Mesenchymal stem cell (in vitro differentiated cells and primary cell): ENCODE data around the gene USP20.

Experiments
- DNase-seq: peaks from one replicate; pipeline ENCODE4 v3.0.0-alpha.2; 2013
- H2AFZ ChIP-seq: one replicate; pipeline ENCODE4 v1.6.1; 2013; ENCODE audit warnings: low read depth, mild to moderate bottlenecking, control low read depth, inconsistent platforms, low read length, moderate library complexity
- H2AK5ac ChIP-seq: 2 replicates; pipeline ENCODE4 v1.6.1; 2013; ENCODE audit warnings: low read length, moderate library complexity, mild to moderate bottlenecking, inconsistent platforms; ENCODE audit not compliant: severe bottlenecking
- H2BK120ac ChIP-seq: one replicate; pipeline ENCODE4 v1.6.1; 2013; ENCODE audit warnings: low read depth, mild to moderate bottlenecking, inconsistent platforms, low read length, moderate library complexity
- H2BK12ac ChIP-seq, 2 experiments: one replicate each; pipeline ENCODE4 v1.6.1; 2013; ENCODE audit warnings: inconsistent platforms in 2 of 2, low read length in 2 of 2, mild to moderate bottlenecking in 2 of 2, moderate library complexity in 2 of 2, control low read depth in 1 of 2
- H2BK15ac ChIP-seq: one replicate; pipeline ENCODE4 v1.6.1; 2013; ENCODE audit warnings: mild to moderate bottlenecking, low read depth, inconsistent platforms; ENCODE audit not compliant: poor library complexity, severe bottlenecking
- H2BK5ac ChIP-seq: 2 replicates; pipeline ENCODE4 v1.6.1; 2013; ENCODE audit warnings: low read depth, mild to moderate bottlenecking, low read length, control low read depth, inconsistent platforms; ENCODE audit not compliant: poor library complexity, severe bottlenecking
- H3K14ac ChIP-seq, 2 experiments: one replicate each; pipeline ENCODE4 v1.6.1; 2013; ENCODE audit warnings: inconsistent platforms in 2 of 2, low read length in 2 of 2, control low read depth in 1 of 2, mild to moderate bottlenecking in 1 of 2, moderate library complexity in 1 of 2
- H3K18ac ChIP-seq, 2 experiments: one replicate each; pipeline ENCODE4 v1.6.1; 2013; ENCODE audit warnings: inconsistent platforms in 2 of 2, low read length in 2 of 2, control low read depth in 1 of 2, low read depth in 1 of 2, mild to moderate bottlenecking in 1 of 2
- H3K23ac ChIP-seq, 2 experiments: one replicate each; pipeline ENCODE4 v1.6.1; 2013; ENCODE audit warnings: inconsistent platforms in 2 of 2, low read length in 2 of 2, mild to moderate bottlenecking in 2 of 2, moderate library complexity in 2 of 2, control low read depth in 1 of 2
- H3K27ac ChIP-seq: 2 replicates; pipeline ENCODE4 v1.5.1; 2013; ENCODE audit warnings: mild to moderate bottlenecking, moderate library complexity, low read length, control low read depth, inconsistent platforms; ENCODE audit not compliant: poor library complexity, severe bottlenecking
- H3K27me3 ChIP-seq, 2 experiments: 2 replicates each; pipeline versions ENCODE4 v1.6.1 to v1.7.0; 2013; ENCODE audit warnings: low read length in 2 of 2, mild to moderate bottlenecking in 2 of 2, moderate library complexity in 2 of 2, control low read depth in 1 of 2, inconsistent platforms in 1 of 2; ENCODE audit not compliant: control insufficient read depth in 1 of 2, insufficient read depth in 1 of 2
- H3K36me3 ChIP-seq, 2 experiments: 2 replicates each; pipeline versions ENCODE4 v1.6.1 to v1.7.0; 2013; ENCODE audit warnings: low read length in 2 of 2, control low read depth in 1 of 2, inconsistent platforms in 1 of 2, low read depth in 1 of 2, mild to moderate bottlenecking in 1 of 2; ENCODE audit not compliant: insufficient read depth in 2 of 2, control insufficient read depth in 1 of 2
- H3K4ac ChIP-seq, 2 experiments: one replicate each; pipeline ENCODE4 v1.6.1; 2013; ENCODE audit warnings: inconsistent platforms in 2 of 2, low read length in 2 of 2, mild to moderate bottlenecking in 2 of 2, moderate library complexity in 2 of 2, control low read depth in 1 of 2, low read depth in 1 of 2
- H3K4me1 ChIP-seq: 2 replicates; pipeline ENCODE4 v1.6.1; 2013; ENCODE audit warnings: low read depth, low read length, control low read depth; ENCODE audit not compliant: control insufficient read depth, insufficient read depth
- H3K4me2 ChIP-seq: 2 replicates; pipeline ENCODE4 v1.6.1; 2013; ENCODE audit warnings: low read length, mild to moderate bottlenecking, inconsistent platforms; ENCODE audit not compliant: poor library complexity, severe bottlenecking
- H3K4me3 ChIP-seq, 2 experiments: 2 replicates each; pipeline versions ENCODE4 v1.5.1 to v1.7.0; 2013; ENCODE audit warnings: low read length in 2 of 2, mild to moderate bottlenecking in 2 of 2, control low read depth in 1 of 2, low read depth in 1 of 2; ENCODE audit not compliant: insufficient read depth in 1 of 2
- H3K79me1 ChIP-seq: replicated peaks from 2 replicates; pipeline ENCODE4 v1.6.1; 2013; ENCODE audit warnings: mild to moderate bottlenecking, control low read depth, low read length, inconsistent platforms; ENCODE audit not compliant: poor library complexity, severe bottlenecking
- H3K9ac ChIP-seq: 2 replicates; pipeline ENCODE4 v1.7.0; 2013; ENCODE audit warnings: mild to moderate bottlenecking, low read length, moderate library complexity
- H3K9me3 ChIP-seq: 2 replicates; pipeline ENCODE4 v1.7.0; 2013; ENCODE audit warnings: mild to moderate bottlenecking, low read length; ENCODE audit not compliant: control insufficient read depth
- H4K8ac ChIP-seq: one replicate; pipeline ENCODE4 v1.6.1; 2013; ENCODE audit warnings: inconsistent platforms, mild to moderate bottlenecking, low read length, moderate library complexity
- H4K91ac ChIP-seq: one replicate; pipeline ENCODE4 v1.6.1; 2013; ENCODE audit warnings: mild to moderate bottlenecking, low read length, inconsistent platforms
- WGBS: methylation state at CpG from one replicate; pipeline ENCODE4 v1.1.7; 2013; ENCODE audit warnings: mixed read lengths; 5-methylcytosine and 5-hydroxymethylcytosine counted together

The USP20 gene

GRCh38 chr9:129803676-129804060 lies 31.6 kb upstream of the USP20 start:
- H3K9ac ChIP-seq: peak overlapping the region; percentile 81
- H2BK5ac ChIP-seq: no peak overlapping the region
- no peak overlapping the region for H2AK5ac ChIP-seq
- peak overlapping the region; percentile 80 for H3K4me2 ChIP-seq
- H3K9me3 ChIP-seq: no peaks in the 10 kb centered on the region
- 7% methylated on average over 14 of the region's 14 CpGs for whole genome bisulfite sequencing
- peaks cover 15 to 23% of the 10 kb centered on the region in 2 experiments for H3K36me3 ChIP-seq
- peak overlapping the region; percentile 91 to 99 for H3K4me3 ChIP-seq
- H3K23ac ChIP-seq: no peak overlapping the region
- no peak overlapping the region for H3K27ac ChIP-seq
- no peak overlapping the region for H4K8ac ChIP-seq
- no peak overlapping the region for H3K18ac ChIP-seq
- H2BK15ac ChIP-seq: no peak overlapping the region
- no peak overlapping the region for H2BK12ac ChIP-seq
- H4K91ac ChIP-seq: no peak overlapping the region
- H3K79me1 ChIP-seq: peaks cover 20% of the 10 kb centered on the region
- no peak overlapping the region for H3K4ac ChIP-seq
- H2AFZ ChIP-seq: peak overlapping the region; percentile 44
- peaks cover 0 to 4% of the 10 kb centered on the region in 2 experiments for H3K27me3 ChIP-seq
- H3K4me1 ChIP-seq: peaks cover 7% of the 10 kb centered on the region
- no peak overlapping the region for H3K14ac ChIP-seq
- peak; percentile 45 for DNase-seq
- H2BK120ac ChIP-seq: no peak overlapping the region

- Histone ChIP-seq H2BK120ac (no peak overlapping the region), H3K4me1 (peaks cover 7% of the 10 kb centered on the region), H3K9ac (no peak overlapping the region), H3K14ac (no peak overlapping the region), H3K4me2 (no peak overlapping the region), H3K4me3 (no peak overlapping the region), H2BK12ac (no peak overlapping the region), H4K91ac (no peak overlapping the region), H2AFZ (no peak overlapping the region), H2BK5ac (no peak overlapping the region), H3K27ac (no peak overlapping the region), H3K9me3 (no peaks in the 10 kb centered on the region), H3K18ac (no peak overlapping the region), H2BK15ac (no peak overlapping the region), H3K27me3 (no peaks in the 10 kb centered on the region), H3K23ac (no peak overlapping the region), H2AK5ac (no peak overlapping the region), H3K36me3 (peaks cover 32 to 45% of the 10 kb centered on the region in 2 experiments), H3K79me1 (peaks cover 30% of the 10 kb centered on the region), H4K8ac (no peak overlapping the region), H3K4ac (no peak overlapping the region)
- peak; percentile 51 for DNase-seq
- 83% methylated on average over 3 of the region's 4 CpGs for WGBS
Observed at GRCh38 chr9:129806061-129806460, 29.2 kb upstream of the USP20 start.

DNA sequence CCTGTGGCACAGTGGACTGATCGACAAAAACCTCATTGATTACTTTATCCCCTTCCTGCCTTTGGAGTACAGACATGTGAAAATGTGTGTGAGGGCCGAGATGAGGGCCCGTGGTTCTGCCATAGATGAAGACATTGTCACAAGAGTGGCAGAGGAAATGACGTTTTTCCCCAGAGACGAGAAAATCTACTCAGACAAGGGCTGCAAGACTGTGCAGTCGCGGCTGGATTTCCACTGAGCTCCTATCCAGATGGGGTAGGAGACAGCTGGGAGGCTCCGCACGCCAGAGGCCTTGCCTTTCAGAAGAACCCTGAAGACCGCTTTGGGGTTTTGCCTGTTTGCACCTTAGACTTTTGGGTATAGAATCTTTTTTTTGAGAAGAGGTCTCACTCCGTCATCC lies 25.9 kb upstream of the USP20 start:
- no peaks in the 10 kb centered on the region for H3K27me3 ChIP-seq
- no peaks in the 10 kb centered on the region for H3K9me3 ChIP-seq
- H3K79me1 ChIP-seq: peaks cover 42% of the 10 kb centered on the region
- no peak overlapping the region for H3K4me2 ChIP-seq
- H2AK5ac ChIP-seq: no peak overlapping the region
- no peak overlapping the region for H3K18ac ChIP-seq
- H3K14ac ChIP-seq: no peak overlapping the region
- H4K8ac ChIP-seq: no peak overlapping the region
- no peak overlapping the region for H3K4me3 ChIP-seq
- H3K23ac ChIP-seq: no peak overlapping the region
- no peak overlapping the region for H4K91ac ChIP-seq
- H3K36me3 ChIP-seq: peaks cover 47 to 69% of the 10 kb centered on the region in 2 experiments
- no peak overlapping the region for H3K9ac ChIP-seq
- H3K4ac ChIP-seq: no peak overlapping the region
- DNase-seq: no peak
- H2BK15ac ChIP-seq: no peak overlapping the region
- peaks cover under 1% of the 10 kb centered on the region for H3K4me1 ChIP-seq
- no peak overlapping the region for H2BK5ac ChIP-seq
- H2AFZ ChIP-seq: no peak overlapping the region
- no peak overlapping the region for H2BK120ac ChIP-seq
- WGBS: 97% methylated on average over 10 of the region's 11 CpGs
- no peak overlapping the region for H3K27ac ChIP-seq
- no peak overlapping the region for H2BK12ac ChIP-seq

GRCh38 chr9:129810116-129810515 lies 25.1 kb upstream of the USP20 start:
- WGBS: over 99% methylated on average over 11 of the region's 11 CpGs
- Histone ChIP-seq H2AFZ (no peak overlapping the region), H3K9ac (no peak overlapping the region), H3K23ac (peak overlapping the region in 1 of 2 experiments; percentile 27), H3K79me1 (peaks cover 47% of the 10 kb centered on the region), H3K9me3 (no peaks in the 10 kb centered on the region), H3K4me2 (no peak overlapping the region), H2BK15ac (no peak overlapping the region), H4K91ac (no peak overlapping the region), H2BK5ac (no peak overlapping the region), H3K14ac (no peak overlapping the region), H2AK5ac (no peak overlapping the region), H3K4me1 (no peaks in the 10 kb centered on the region), H3K4ac (no peak overlapping the region), H2BK120ac (no peak overlapping the region), H3K18ac (no peak overlapping the region), H2BK12ac (no peak overlapping the region), H4K8ac (peak overlapping the region; percentile 4), H3K27ac (no peak overlapping the region), H3K27me3 (no peaks in the 10 kb centered on the region), H3K36me3 (peaks cover 52 to 75% of the 10 kb centered on the region in 2 experiments), H3K4me3 (no peak overlapping the region)
- DNase-seq: no peak
